ENCODE results near the gene MOXD1. TPM values are rescaled to one million over a fixed set of nuclear protein-coding genes. Genes with fewer than 3 reads are reported as not detected.

The MOXD1 gene
- polyA plus RNA-seq, 1 donor from 2014 or later: 14.7 TPM

GRCh38 chr6:132414761-132415160 lies 13.5 kb upstream of the MOXD1 start:
- Histone ChIP-seq H2AFZ (ENCODE audit: low read depth, low read length) (no peak overlapping the region), H3K9me3 (ENCODE audit: low read length) (no peaks in the 10 kb centered on the region), H4K20me1 (ENCODE audit: insufficient read depth) (no peaks in the 10 kb centered on the region), H3K79me2 (replicated peaks; ENCODE audit: insufficient read depth, low read length) (no peaks in the 10 kb centered on the region), H3K4me2 (ENCODE audit: low read length) (no peak overlapping the region), H3K9me2 (ENCODE audit: insufficient read depth, low read length) (no peaks in the 10 kb centered on the region), H3F3A (ENCODE audit: insufficient read depth, low read length, poor library complexity, severe bottlenecking) (no peaks in the 10 kb centered on the region), H3K4me3 (ENCODE audit: low read length) (no peak overlapping the region), H3K9ac (ENCODE audit: low read length) (no peak overlapping the region), H3K36me3 (ENCODE audit: insufficient read depth, low read length) (no peaks in the 10 kb centered on the region), H3K27ac (ENCODE audit: low read length) (no peak overlapping the region), H3K27me3 (ENCODE audit: insufficient read depth, low read depth, low read length) (no peaks in the 10 kb centered on the region)
- TF ChIP-seq TAF1 (IDR thresholded peaks at IDR 0.05; ENCODE audit: low read depth): no peak
- TF ChIP-seq REST (IDR thresholded peaks at IDR 0.05; ENCODE audit: borderline replicate concordance): no peak
- no peak for TF ChIP-seq RAD21 (conservative IDR thresholded peaks at IDR 0.05)

- Histone ChIP-seq H3K4me3 (ENCODE audit: low read length) (no peak overlapping the region), H3F3A (ENCODE audit: insufficient read depth, low read length, poor library complexity, severe bottlenecking) (no peaks in the 10 kb centered on the region), H3K27ac (ENCODE audit: low read length) (no peak overlapping the region), H3K9ac (ENCODE audit: low read length) (no peak overlapping the region), H4K20me1 (ENCODE audit: insufficient read depth) (no peaks in the 10 kb centered on the region), H2AFZ (ENCODE audit: low read depth, low read length) (no peak overlapping the region), H3K27me3 (ENCODE audit: insufficient read depth, low read depth, low read length) (no peaks in the 10 kb centered on the region), H3K36me3 (ENCODE audit: insufficient read depth, low read length) (no peaks in the 10 kb centered on the region), H3K9me3 (ENCODE audit: low read length) (no peaks in the 10 kb centered on the region), H3K4me2 (ENCODE audit: low read length) (no peak overlapping the region), H3K9me2 (ENCODE audit: insufficient read depth, low read length) (no peaks in the 10 kb centered on the region), H3K79me2 (replicated peaks; ENCODE audit: insufficient read depth, low read length) (no peaks in the 10 kb centered on the region)
- TF ChIP-seq MXI1 (conservative IDR thresholded peaks at IDR 0.05; ENCODE audit: poor library complexity, severe bottlenecking) (no peak), RAD21 (conservative IDR thresholded peaks at IDR 0.05) (no peak), POLR2AphosphoS5 (IDR thresholded peaks at IDR 0.05) (no peak), EP300 (conservative IDR thresholded peaks at IDR 0.05; ENCODE audit: poor library complexity, severe bottlenecking) (no peak), REST (IDR thresholded peaks at IDR 0.05; ENCODE audit: borderline replicate concordance) (no peak), CTCF (IDR thresholded peaks at IDR 0.05; ENCODE audit: poor library complexity, severe bottlenecking) (no peak), EZH2 (IDR thresholded peaks at IDR 0.05; ENCODE audit: borderline replicate concordance, insufficient read depth, low read length, poor library complexity, severe bottlenecking) (no peak), TAF1 (IDR thresholded peaks at IDR 0.05; ENCODE audit: low read depth) (no peak), SMC3 (conservative IDR thresholded peaks at IDR 0.05; ENCODE audit: poor library complexity) (no peak)
These were observed 13.0 kb upstream of the MOXD1 start for GRCh38 chr6:132414322-132414721.
